Measurements from ENCODE around the gene TATDN2.

DNA sequence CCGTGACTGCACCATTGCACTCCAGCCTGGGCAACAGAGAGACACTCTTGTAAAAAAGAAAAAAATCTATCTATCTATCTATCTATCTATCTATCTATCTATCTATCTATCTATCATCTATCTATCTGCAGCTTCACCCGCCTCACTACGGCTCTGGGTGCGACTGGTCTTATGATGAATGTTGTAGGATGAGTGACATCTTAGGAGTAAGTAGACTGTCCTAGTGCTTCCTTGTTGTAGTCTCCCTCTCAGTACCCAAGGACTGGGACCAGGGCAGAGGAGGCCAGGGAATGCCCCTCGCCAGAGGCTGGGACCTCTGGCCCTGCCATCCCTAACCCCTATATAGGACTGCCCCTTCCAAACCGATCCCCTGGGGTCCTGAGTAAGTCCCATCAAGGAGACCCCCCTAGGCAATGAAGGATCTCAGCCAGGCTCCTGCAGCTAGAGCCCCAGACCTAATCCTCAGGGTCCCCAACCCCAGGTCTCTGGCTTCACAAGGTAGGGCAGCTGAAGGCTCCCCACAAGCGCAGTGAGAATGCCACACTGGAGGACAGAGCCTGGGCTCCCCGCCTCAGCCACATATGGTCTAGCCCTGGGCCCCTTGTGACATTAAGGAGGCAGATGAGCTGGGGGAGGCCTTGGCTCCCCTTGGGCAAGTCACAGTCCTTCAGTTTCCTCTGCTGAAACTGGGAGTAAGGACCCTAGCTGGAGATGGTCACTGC, 73.5 kb downstream of the TATDN2 start:
- TF ChIP-seq CTCF (conservative IDR thresholded peaks at IDR 0.05; ENCODE audit: low read depth in 2 of 2): no peak
- TF ChIP-seq POLR2AphosphoS5 (IDR thresholded peaks at IDR 0.05; ENCODE audit: low read depth): no peak
- no peak for TF ChIP-seq EZH2 (IDR thresholded peaks at IDR 0.05; ENCODE audit: low read depth, unreplicated experiment)
- TF ChIP-seq REST (IDR thresholded peaks at IDR 0.05; ENCODE audit: unreplicated experiment): no peak
- TF ChIP-seq JUNB (IDR thresholded peaks at IDR 0.05; ENCODE audit: unreplicated experiment): no peak
- TF ChIP-seq EZH2phosphoT487 (IDR thresholded peaks at IDR 0.05; ENCODE audit: unreplicated experiment): no peak
- no peak for TF ChIP-seq CREB1 (CRISPR knock-in tag; IDR thresholded peaks at IDR 0.05; ENCODE audit: low read depth)
- no peak for TF ChIP-seq ZNF331 (CRISPR knock-in tag; IDR thresholded peaks at IDR 0.05; ENCODE audit: low read depth)
- no peak for TF ChIP-seq ETS1 (IDR thresholded peaks at IDR 0.05)
- no peak for TF ChIP-seq ZNF114 (CRISPR knock-in tag; IDR thresholded peaks at IDR 0.05)
- no peak for TF ChIP-seq STAT1 (IDR thresholded peaks at IDR 0.05; ENCODE audit: unreplicated experiment)
- TF ChIP-seq NANOG (IDR thresholded peaks at IDR 0.05; ENCODE audit: borderline replicate concordance): no peak

Data from GM23338 (cell line).